Gastrocnemius medialis (tissue), 4 donors: ENCODE data around the gene EIF2B1.

ENCODE experiments used
- CTCF ChIP-seq, 5 experiments: fragments of 450-650 bp in 3 of 5; fragments of 200-600 bp in 2 of 5; sonication (generic) in 2 of 5; IDR thresholded peaks in 4 of 5; conservative IDR thresholded peaks in 1 of 5; 1 replicate in 4 of 5; 2 replicates in 1 of 5; pipeline ENCODE4 v1.5.1; 2016 to 2019; ENCODE audit warnings: antibody characterized with exemption in 5 of 5, mild to moderate bottlenecking in 3 of 5, moderate library complexity in 3 of 5
- POLR2A ChIP-seq, 2 donors: fragments of 450-650 bp; IDR thresholded peaks; one replicate each; pipeline ENCODE4 v1.6.1; 2017; ENCODE audit warnings: antibody characterized with exemption in 2 of 2, mild to moderate bottlenecking in 2 of 2, moderate library complexity in 2 of 2

- no peak for TF ChIP-seq CTCF (IDR thresholded peaks at IDR 0.05 in 4 of 5, conservative IDR thresholded peaks at IDR 0.05 in 1 of 5)
- no peak for TF ChIP-seq POLR2A (IDR thresholded peaks at IDR 0.05)
Observed at GRCh38 chr12:123591702-123592481, 41.6 kb downstream of the EIF2B1 start.
